Measurements from ENCODE around the gene ZNF862. TPM values are rescaled to one million over a fixed set of nuclear protein-coding genes. Genes with fewer than 3 reads are reported as not detected.
A peak's percentile ranks its signal among the peaks of the same experiment; 100 is the strongest.

ZNF862 gene
- total and polyA plus RNA-seq, 2 donors (not counting 1 experiment from before 2014, with no cell fraction given): 24.1 to 33.0 TPM

GRCh38 chr7:149837564-149838223 lies 481 bp upstream of the ZNF862 start:
- ChIA-PET POLR2A (interaction anchor here (1.4 kb wide), 1 partner anchor 66 kb away, joined by 5 read pairs; no protein-coding TSS in a partner anchor), CTCF (interaction anchor here (0.9 to 1.5 kb wide), 5 partner anchors 9 to 213 kb away, joined by 3 to 5 read pairs (median 4); no protein-coding TSS in a partner anchor)
- H3K4me3 Mint-ChIP-seq: peak overlapping the region; percentile 96
- H3K9me3 ChIP-seq (ENCODE audit: control extremely low read depth in 1 of 3, control insufficient read depth in 2 of 3, insufficient read depth in 1 of 3, low read length in 2 of 3): no peaks in the 10 kb centered on the region
- H3K4me3 ChIP-seq (ENCODE audit: control extremely low read depth in 1 of 5, extremely low read depth in 1 of 5, insufficient read depth in 1 of 5, low read depth in 2 of 5, low read length in 4 of 5): peak overlapping the region in 3 of 5 experiments; percentile 10 to 80 (median 69)
- peak overlapping the region in 1 of 2 donors; percentile 51 for H3K27ac ChIP-seq (ENCODE audit: low read length in 2 of 2)
- peaks cover 19% of the 10 kb centered on the region for H3K4me1 Mint-ChIP-seq
- H3K9ac ChIP-seq (ENCODE audit: low read length): no peak overlapping the region
- no peaks in the 10 kb centered on the region for H3K36me3 ChIP-seq (replicated peaks in 1 of 2; ENCODE audit: control extremely low read depth in 1 of 2, control insufficient read depth in 1 of 2, extremely low read depth in 1 of 2, insufficient read depth in 2 of 2, low read length in 1 of 2)
- H3K79me2 ChIP-seq (ENCODE audit: control insufficient read depth, insufficient read depth, low read length): peaks cover 17% of the 10 kb centered on the region
- intact Hi-C loops (cut with micrococcal nuclease): loop anchor here (1.0 to 5.0 kb wide), 7 partner anchors 36 to 1390 kb away; partner anchors contain the start of genes ABCF2, ATP6V0E2, FASTK and TMUB1
- peaks cover 13 to 15% of the 10 kb centered on the region in 2 donors for H3K4me1 ChIP-seq (ENCODE audit: control insufficient read depth in 2 of 2, insufficient read depth in 2 of 2, low read length in 2 of 2)
- peak overlapping the region; percentile 93 for H3K27ac Mint-ChIP-seq
- WGBS (ENCODE audit: insufficient coverage): 19% methylated on average over 9 of the region's 17 CpGs
- peaks cover 26% of the 10 kb centered on the region for H3K27me3 Mint-ChIP-seq
- no peak for DNase-seq
- no peak for ATAC-seq (ENCODE audit: low read depth)
- peak overlapping the region; percentile 90 for H3K4me2 ChIP-seq (replicated peaks; ENCODE audit: low read depth, low read length, poor library complexity, severe bottlenecking)
- H2AFZ ChIP-seq (ENCODE audit: insufficient read depth, low read depth, low read length, poor library complexity, severe bottlenecking): no peak overlapping the region
- no peaks in the 10 kb centered on the region for H3K27me3 ChIP-seq (replicated peaks in 1 of 4; ENCODE audit: control extremely low read depth in 1 of 4, control insufficient read depth in 3 of 4, insufficient read depth in 4 of 4, low read length in 3 of 4)
- H3K9me3 Mint-ChIP-seq (ENCODE audit: insufficient read depth): no peaks in the 10 kb centered on the region
- peaks cover 14% of the 10 kb centered on the region for H4K20me1 ChIP-seq (ENCODE audit: control insufficient read depth, insufficient read depth, low read length, poor library complexity, severe bottlenecking)
- TF ChIP-seq EZH2 (IDR thresholded peaks at IDR 0.05; ENCODE audit: borderline replicate concordance, insufficient read depth, low read depth, low read length, poor library complexity, severe bottlenecking) (no peak), CTCF (IDR thresholded peaks at IDR 0.05) (no peak)

- Mint-ChIP-seq H3K4me3 (peak overlapping the region; percentile 89), H3K4me1 (peaks cover 19% of the 10 kb centered on the region)
- WGBS (ENCODE audit: insufficient coverage): 41% methylated on average over 5 of the region's 6 CpGs
These were observed 825 bp downstream of the ZNF862 start for GRCh38 chr7:149838992-149839408.

More at GRCh38 chr7:149838992-149839408, 825 bp downstream of the ZNF862 start:
- intact Hi-C loops (cut with micrococcal nuclease): loop anchor here (1.0 to 5.0 kb wide), 7 partner anchors 34 to 1388 kb away; partner anchors contain the start of genes ABCF2, ATP6V0E2, FASTK and TMUB1
- Histone ChIP-seq H3K4me1 (ENCODE audit: control insufficient read depth in 2 of 2, insufficient read depth in 2 of 2, low read length in 2 of 2) (peaks cover 13 to 15% of the 10 kb centered on the region in 2 donors), H2AFZ (ENCODE audit: insufficient read depth, low read depth, low read length, poor library complexity, severe bottlenecking) (peak overlapping the region; percentile 87), H3K9ac (ENCODE audit: low read length) (peak overlapping the region; percentile 78), H3K36me3 (replicated peaks in 1 of 2; ENCODE audit: control extremely low read depth in 1 of 2, control insufficient read depth in 1 of 2, extremely low read depth in 1 of 2, insufficient read depth in 2 of 2, low read length in 1 of 2) (no peaks in the 10 kb centered on the region), H4K20me1 (ENCODE audit: control insufficient read depth, insufficient read depth, low read length, poor library complexity, severe bottlenecking) (peaks cover 14% of the 10 kb centered on the region), H3K9me3 (ENCODE audit: control extremely low read depth in 1 of 3, control insufficient read depth in 2 of 3, insufficient read depth in 1 of 3, low read length in 2 of 3) (no peaks in the 10 kb centered on the region), H3K4me3 (ENCODE audit: control extremely low read depth in 1 of 5, extremely low read depth in 1 of 5, insufficient read depth in 1 of 5, low read depth in 2 of 5, low read length in 4 of 5) (peak overlapping the region; percentile 60 to 88 (median 73)), H3K27ac (ENCODE audit: low read length in 2 of 2) (peak overlapping the region; percentile 12 to 77), H3K4me2 (replicated peaks; ENCODE audit: low read depth, low read length, poor library complexity, severe bottlenecking) (peak overlapping the region; percentile 90), H3K27me3 (replicated peaks in 1 of 4; ENCODE audit: control extremely low read depth in 1 of 4, control insufficient read depth in 3 of 4, insufficient read depth in 4 of 4, low read length in 3 of 4) (no peaks in the 10 kb centered on the region), H3K79me2 (ENCODE audit: control insufficient read depth, insufficient read depth, low read length) (peaks cover 17% of the 10 kb centered on the region)
- CTCF ChIA-PET: interaction anchor here (1.5 to 1.7 kb wide), 2 partner anchors 10 to 217 kb away, joined by 3 to 5 read pairs; no protein-coding TSS in a partner anchor
- ATAC-seq (ENCODE audit: low read depth) (no peak), DNase-seq (no peak)
- TF ChIP-seq CTCF (IDR thresholded peaks at IDR 0.05): no peak
- Mint-ChIP-seq H3K27me3 (peaks cover 18% of the 10 kb centered on the region), H3K27ac (peak overlapping the region; percentile 79), H3K9me3 (ENCODE audit: insufficient read depth) (no peaks in the 10 kb centered on the region)
- POLR2A ChIA-PET: interaction anchor here (1.4 kb wide), 1 partner anchor 67 kb away, joined by 5 read pairs; no protein-coding TSS in a partner anchor
